Measurements from ENCODE around the gene TENM3.

The TENM3 gene

GRCh38 chr4:182533964-182534363 is 290.8 kb downstream of the TENM3 start:
- Mint-ChIP-seq H3K4me3 (no peak overlapping the region), H3K36me3 (no peaks in the 10 kb centered on the region)

GRCh38 chr4:182536221-182536811 is 293.1 kb downstream of the TENM3 start:
- CTCF ChIA-PET: no interaction called here
- H3K9me3 Mint-ChIP-seq: no peaks in the 10 kb centered on the region
- H3K27ac Mint-ChIP-seq: no peak overlapping the region
- H3K27me3 Mint-ChIP-seq: no peaks in the 10 kb centered on the region
- H3K36me3 Mint-ChIP-seq: no peaks in the 10 kb centered on the region
- H3K4me3 Mint-ChIP-seq: no peak overlapping the region
- no peaks in the 10 kb centered on the region for H3K4me1 Mint-ChIP-seq
- no peak for DNase-seq

More at GRCh38 chr4:182533964-182534363, 290.8 kb downstream of the TENM3 start:
- no peaks in the 10 kb centered on the region for H3K4me1 Mint-ChIP-seq
- H3K27me3 Mint-ChIP-seq: no peaks in the 10 kb centered on the region
- CTCF ChIA-PET: no interaction called here
- H3K27ac Mint-ChIP-seq: no peak overlapping the region
- DNase-seq: no peak
- no peaks in the 10 kb centered on the region for H3K9me3 Mint-ChIP-seq

- no peaks in the 10 kb centered on the region for H3K36me3 Mint-ChIP-seq
- DNase-seq: no peak
- no peaks in the 10 kb centered on the region for H3K27me3 Mint-ChIP-seq
- CTCF ChIA-PET: no interaction called here
- no peaks in the 10 kb centered on the region for H3K4me1 Mint-ChIP-seq
- no peak overlapping the region for H3K27ac Mint-ChIP-seq
- no peak overlapping the region for H3K4me3 Mint-ChIP-seq
- H3K9me3 Mint-ChIP-seq: no peaks in the 10 kb centered on the region
Measured at GRCh38 chr4:182537031-182537795, 294.0 kb downstream of the TENM3 start.

- no peaks in the 10 kb centered on the region for H3K36me3 Mint-ChIP-seq
- H3K27me3 Mint-ChIP-seq: no peaks in the 10 kb centered on the region
- no peaks in the 10 kb centered on the region for H3K4me1 Mint-ChIP-seq
- no peaks in the 10 kb centered on the region for H3K9me3 Mint-ChIP-seq
- CTCF ChIA-PET: no interaction called here
- H3K27ac Mint-ChIP-seq: no peak overlapping the region
- no peak for DNase-seq
- no peak overlapping the region for H3K4me3 Mint-ChIP-seq
Measured at GRCh38 chr4:182538031-182538430, 294.8 kb downstream of the TENM3 start.

- Mint-ChIP-seq H3K4me1 (no peaks in the 10 kb centered on the region), H3K4me3 (no peak overlapping the region), H3K9me3 (no peaks in the 10 kb centered on the region), H3K27ac (no peak overlapping the region), H3K36me3 (no peaks in the 10 kb centered on the region), H3K27me3 (no peaks in the 10 kb centered on the region)
- CTCF ChIA-PET: no interaction called here
- no peak for DNase-seq
Measured at GRCh38 chr4:182540496-182540895, 297.3 kb downstream of the TENM3 start.

- no peak overlapping the region for H3K27ac Mint-ChIP-seq
- H3K36me3 Mint-ChIP-seq: no peaks in the 10 kb centered on the region
- CTCF ChIA-PET: no interaction called here
- H3K27me3 Mint-ChIP-seq: no peaks in the 10 kb centered on the region
- H3K4me3 Mint-ChIP-seq: no peak overlapping the region
- DNase-seq: no peak
- H3K4me1 Mint-ChIP-seq: no peaks in the 10 kb centered on the region
- H3K9me3 Mint-ChIP-seq: no peaks in the 10 kb centered on the region
Measured at GRCh38 chr4:182547435-182547834, 304.2 kb downstream of the TENM3 start.

GRCh38 chr4:182548156-182548555 is 305.0 kb downstream of the TENM3 start:
- CTCF ChIA-PET: no interaction called here
- Mint-ChIP-seq H3K4me3 (no peak overlapping the region), H3K36me3 (no peaks in the 10 kb centered on the region), H3K27me3 (no peaks in the 10 kb centered on the region), H3K27ac (no peak overlapping the region), H3K4me1 (no peaks in the 10 kb centered on the region), H3K9me3 (no peaks in the 10 kb centered on the region)
- DNase-seq: no peak

- no peak for DNase-seq
- Mint-ChIP-seq H3K4me3 (no peak overlapping the region), H3K27me3 (no peaks in the 10 kb centered on the region), H3K36me3 (no peaks in the 10 kb centered on the region), H3K9me3 (no peaks in the 10 kb centered on the region), H3K4me1 (no peaks in the 10 kb centered on the region), H3K27ac (no peak overlapping the region)
- CTCF ChIA-PET: no interaction called here
Measured at GRCh38 chr4:182549356-182549755, 306.2 kb downstream of the TENM3 start.

GRCh38 chr4:182552948-182553347 is 309.7 kb downstream of the TENM3 start:
- Mint-ChIP-seq H3K27me3 (no peaks in the 10 kb centered on the region), H3K9me3 (no peaks in the 10 kb centered on the region), H3K27ac (no peak overlapping the region), H3K36me3 (no peaks in the 10 kb centered on the region), H3K4me3 (no peak overlapping the region), H3K4me1 (no peaks in the 10 kb centered on the region)
- DNase-seq: no peak
- CTCF ChIA-PET: no interaction called here

GRCh38 chr4:182553653-182554052 is 310.5 kb downstream of the TENM3 start:
- no peak for DNase-seq
- no peaks in the 10 kb centered on the region for H3K4me1 Mint-ChIP-seq
- no peak overlapping the region for H3K4me3 Mint-ChIP-seq
- no peak overlapping the region for H3K27ac Mint-ChIP-seq
- H3K27me3 Mint-ChIP-seq: no peaks in the 10 kb centered on the region
- CTCF ChIA-PET: no interaction called here
- no peaks in the 10 kb centered on the region for H3K36me3 Mint-ChIP-seq
- no peaks in the 10 kb centered on the region for H3K9me3 Mint-ChIP-seq

GRCh38 chr4:182554736-182555135 is 311.5 kb downstream of the TENM3 start:
- Mint-ChIP-seq H3K9me3 (no peaks in the 10 kb centered on the region), H3K27ac (no peak overlapping the region)
- CTCF ChIA-PET: interaction anchor here (0.6 kb wide), 1 partner anchor 119 kb away, joined by 3 read pairs; no protein-coding TSS in a partner anchor

GRCh38 chr4:182555997-182556418 is 312.8 kb downstream of the TENM3 start:
- Mint-ChIP-seq H3K27ac (no peak overlapping the region), H3K36me3 (no peaks in the 10 kb centered on the region), H3K27me3 (no peaks in the 10 kb centered on the region), H3K4me1 (no peaks in the 10 kb centered on the region), H3K4me3 (no peak overlapping the region), H3K9me3 (no peaks in the 10 kb centered on the region)
- no peak for DNase-seq
- CTCF ChIA-PET: no interaction called here

More at GRCh38 chr4:182554736-182555135, 311.5 kb downstream of the TENM3 start:
- H3K36me3 Mint-ChIP-seq: no peaks in the 10 kb centered on the region
- no peak for DNase-seq
- H3K27me3 Mint-ChIP-seq: no peaks in the 10 kb centered on the region
- H3K4me1 Mint-ChIP-seq: no peaks in the 10 kb centered on the region
- no peak overlapping the region for H3K4me3 Mint-ChIP-seq

- Mint-ChIP-seq H3K9me3 (no peaks in the 10 kb centered on the region), H3K27ac (no peak overlapping the region), H3K27me3 (no peaks in the 10 kb centered on the region), H3K4me1 (no peaks in the 10 kb centered on the region), H3K36me3 (no peaks in the 10 kb centered on the region), H3K4me3 (no peak overlapping the region)
- CTCF ChIA-PET: no interaction called here
- DNase-seq: no peak
Measured at GRCh38 chr4:182556580-182556979, 313.4 kb downstream of the TENM3 start.

GRCh38 chr4:182560358-182560757 is 317.2 kb downstream of the TENM3 start:
- DNase-seq: no peak
- Mint-ChIP-seq H3K4me1 (no peaks in the 10 kb centered on the region), H3K27me3 (no peaks in the 10 kb centered on the region), H3K36me3 (no peaks in the 10 kb centered on the region), H3K27ac (no peak overlapping the region), H3K4me3 (no peak overlapping the region), H3K9me3 (no peaks in the 10 kb centered on the region)
- CTCF ChIA-PET: no interaction called here

GRCh38 chr4:182562350-182562749 is 319.1 kb downstream of the TENM3 start:
- Mint-ChIP-seq H3K27me3 (no peaks in the 10 kb centered on the region), H3K9me3 (no peaks in the 10 kb centered on the region), H3K4me1 (no peaks in the 10 kb centered on the region), H3K4me3 (no peak overlapping the region), H3K36me3 (no peaks in the 10 kb centered on the region), H3K27ac (no peak overlapping the region)
- DNase-seq: no peak
- CTCF ChIA-PET: no interaction called here
